T-helper 1 cell treated with Interleukin-12 subunit alpha and Interleukin-12 subunit beta and Interleukin-4 antibody, amounts not matched to agents 30 ng/mL and 1 ng/mL, for 36 hours (primary cell): ENCODE results near the gene TXLNA. TPM values are rescaled to one million over a fixed set of nuclear protein-coding genes. Genes with fewer than 3 reads are reported as not detected.
"Not testable (repeated sequence)": the region's sequence is repeated elsewhere in the genome, so short reads cannot be mapped to it uniquely, and the experiment has no call there.

Source experiments
- intact Hi-C: fragments of 100-400 bp; cut with micrococcal nuclease; formaldehyde crosslinking; loops from one replicate; pipeline ENCODE4 v1.15.1; 2024
- total RNA-seq: library from RNA; stranded (reverse); gene quantifications from 2 replicates; pipeline ENCODE4 v1.2.3, GENCODE V29; 2022

Gene TXLNA
- total RNA-seq = 96.7 and 97.3 TPM in 2 replicates

DNA sequence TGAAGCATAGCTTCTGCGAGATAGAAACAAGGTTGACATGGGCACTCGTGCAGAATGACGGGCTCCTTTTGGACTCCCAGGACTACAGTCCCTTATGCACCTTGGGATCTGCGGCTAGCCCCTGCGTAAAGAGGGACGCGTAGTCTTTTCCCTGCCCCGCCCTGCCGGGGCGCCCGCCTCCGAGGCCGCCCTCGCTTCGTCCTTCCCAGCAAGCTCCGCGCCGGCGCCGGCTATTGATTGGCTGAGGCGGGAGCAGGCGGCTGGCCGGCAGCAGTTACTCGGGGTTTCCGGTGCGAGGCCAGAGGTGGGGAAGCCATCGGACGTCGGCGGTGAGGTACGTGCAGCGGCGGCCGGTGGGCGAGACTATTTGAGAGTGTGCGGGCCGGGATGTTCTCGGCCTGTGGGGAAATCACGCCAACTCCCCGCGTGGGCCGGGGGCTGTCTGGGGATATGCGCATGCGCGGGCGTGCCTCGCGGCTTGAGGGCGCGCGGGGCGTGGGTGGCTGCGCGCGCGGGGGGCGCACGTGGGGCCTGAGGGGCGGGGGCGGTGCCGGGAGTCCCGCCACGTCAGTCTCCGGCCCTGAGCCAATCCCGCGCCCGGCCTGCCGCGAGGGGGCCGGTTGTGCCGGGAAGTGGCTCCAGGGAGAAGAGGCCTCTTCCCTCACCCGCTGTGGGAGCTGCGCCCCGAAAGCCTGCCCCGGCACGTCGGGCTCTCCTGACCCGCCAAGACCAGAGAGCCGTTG is at the start of gene TXLNA:
Gene TXLNA, plus strand, starts transcription at position 233 of the 743 bp plus-strand sequence. CDS start 671 bp downstream, outside the sequence.
- intact Hi-C loops = loop anchor here (1.0 to 10.0 kb wide), 10 partner anchors 21 to 635 kb away; partner anchors contain the start of genes BSDC1, CCDC28B, EIF3I and KHDRBS1

GRCh38 chr1:32133950-32134280 is 45.6 kb upstream of the TXLNA start:
- intact Hi-C loops = not testable (repeated sequence)

- intact Hi-C loops = no loop called here
These were observed 42.4 kb upstream of the TXLNA start for GRCh38 chr1:32137111-32137510.

- intact Hi-C loops = no loop called here
These were observed 40.5 kb upstream of the TXLNA start for GRCh38 chr1:32138965-32139364.

DNA sequence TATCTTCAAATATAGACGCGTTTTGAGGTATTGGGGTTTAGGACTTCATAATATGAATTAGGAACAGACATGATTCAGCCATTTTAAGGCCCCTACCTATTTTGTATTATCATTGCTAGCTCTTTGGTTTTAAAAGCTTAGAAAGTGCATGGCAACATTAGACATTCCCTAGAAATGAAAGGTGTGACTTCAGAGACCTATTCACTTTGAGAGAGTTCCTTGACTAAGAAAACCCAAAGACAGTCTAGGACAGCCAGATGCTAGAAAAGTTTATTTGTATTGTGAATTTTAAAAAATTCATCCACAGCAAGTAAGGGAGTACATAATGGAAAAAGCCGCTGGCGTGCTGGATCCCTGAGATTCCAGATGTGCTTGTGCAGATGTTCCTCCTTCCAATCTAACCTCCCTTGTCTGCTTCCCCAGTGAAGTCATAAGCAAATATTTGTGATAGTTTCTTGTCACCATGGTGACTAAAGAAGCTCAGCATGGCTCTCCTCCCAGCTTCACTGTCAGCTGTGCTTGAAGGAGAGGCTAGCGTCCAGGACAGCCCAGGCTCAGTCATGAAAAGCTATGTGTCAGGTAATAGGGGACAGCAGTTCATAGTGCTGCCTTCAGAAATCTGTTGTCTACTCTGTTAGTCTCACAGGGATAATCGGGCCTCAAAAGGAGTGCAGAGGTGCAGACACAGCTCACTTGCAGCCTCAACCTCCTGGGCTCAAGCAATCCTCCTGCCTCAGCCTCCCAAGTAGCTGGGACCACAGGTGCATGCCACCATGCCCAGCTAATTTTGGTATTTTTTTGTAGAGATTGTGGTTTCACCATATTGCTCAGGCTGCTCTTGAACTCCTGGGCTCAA is 36.8 kb upstream of the TXLNA start:
- intact Hi-C loops = no loop called here

- intact Hi-C loops = not testable (repeated sequence)
These were observed 36.2 kb upstream of the TXLNA start for GRCh38 chr1:32143302-32143695.

DNA sequence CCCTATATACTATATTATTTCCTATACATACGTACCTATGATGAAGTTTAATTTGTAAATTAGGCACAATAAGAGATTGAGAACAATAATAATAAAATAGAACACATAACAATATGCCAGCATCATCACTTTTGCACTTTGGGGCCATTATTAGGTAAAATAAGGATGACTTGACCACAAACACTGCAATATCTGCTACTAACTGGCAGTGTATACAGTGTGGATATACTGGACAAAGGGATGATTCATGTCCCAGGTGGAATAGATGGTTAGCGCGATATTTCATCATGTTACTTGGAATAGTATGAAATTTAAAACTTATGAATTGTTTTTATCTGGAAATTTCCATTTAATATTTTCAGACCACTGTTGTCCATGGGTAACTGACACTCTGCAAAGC is 35.4 kb upstream of the TXLNA start:
- intact Hi-C loops = no loop called here

- intact Hi-C loops = loop anchor here (5.0 kb wide), 1 partner anchor 40 kb away; the partner anchor contains the start of gene KPNA6
These were observed 31.7 kb upstream of the TXLNA start for GRCh38 chr1:32147799-32148198.

DNA sequence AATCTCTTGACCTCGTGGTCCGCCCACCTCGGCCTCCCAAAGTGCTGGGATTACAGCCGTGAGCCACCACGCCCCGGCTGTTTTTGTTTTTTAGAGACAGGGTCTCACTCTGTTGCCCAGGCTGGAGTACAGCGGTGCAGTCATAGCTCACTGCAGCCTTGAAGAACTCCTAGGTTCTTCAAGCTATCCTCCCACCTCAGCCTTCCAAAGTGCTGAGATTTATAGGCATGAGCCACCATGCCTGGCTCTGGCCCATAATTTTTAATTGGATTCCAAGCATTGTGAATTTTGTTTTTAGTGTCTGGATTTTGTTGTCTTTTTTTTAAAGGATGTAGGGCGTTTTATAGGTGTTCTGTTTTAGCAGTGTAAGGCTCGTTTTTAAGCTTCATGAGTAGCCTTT is 28.6 kb upstream of the TXLNA start:
- intact Hi-C loops = no loop called here

DNA sequence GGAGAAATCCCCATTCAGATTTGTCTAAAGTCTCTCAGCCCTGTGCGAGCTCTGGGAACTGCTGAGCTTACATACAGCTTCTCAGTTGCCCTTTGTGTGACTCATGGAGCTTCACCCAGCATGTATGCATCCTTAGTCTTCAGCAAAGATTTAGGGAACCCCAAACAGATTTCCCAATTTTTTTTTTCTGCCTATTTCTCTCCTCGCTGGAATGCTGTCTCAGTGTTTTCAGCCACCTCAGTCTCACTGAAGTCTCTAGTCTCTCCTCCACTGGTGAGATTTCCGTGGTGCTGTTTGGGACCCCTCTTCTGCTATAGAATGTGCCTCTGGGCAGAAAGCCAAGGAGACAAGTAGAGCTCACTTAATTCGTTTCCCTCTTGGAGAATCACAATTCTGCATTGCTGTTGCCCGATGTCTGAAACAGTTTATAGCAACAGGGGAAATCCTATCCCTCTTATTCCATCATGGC is 28.1 kb upstream of the TXLNA start:
- intact Hi-C loops = no loop called here

DNA sequence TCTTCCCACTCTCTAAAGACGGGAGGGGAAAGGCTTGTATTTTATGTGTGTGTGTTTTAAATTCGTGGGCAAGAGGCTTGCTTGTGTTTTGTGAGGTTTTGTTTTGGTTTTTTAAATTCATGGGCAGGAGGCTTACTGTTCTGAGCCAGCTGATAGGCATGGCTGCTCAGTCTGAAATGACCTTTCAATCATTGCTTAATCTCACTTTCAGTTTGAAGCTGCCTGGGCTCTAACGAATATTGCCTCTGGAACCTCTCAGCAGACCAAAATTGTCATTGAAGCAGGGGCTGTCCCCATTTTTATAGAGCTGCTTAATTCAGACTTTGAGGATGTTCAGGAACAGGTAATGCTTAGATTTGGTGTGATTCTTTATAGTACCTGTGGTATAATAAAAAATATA is 20.3 kb upstream of the TXLNA start:
- intact Hi-C loops = no loop called here

- intact Hi-C loops = no loop called here
These were observed 16.1 kb upstream of the TXLNA start for GRCh38 chr1:32163405-32163804.

DNA sequence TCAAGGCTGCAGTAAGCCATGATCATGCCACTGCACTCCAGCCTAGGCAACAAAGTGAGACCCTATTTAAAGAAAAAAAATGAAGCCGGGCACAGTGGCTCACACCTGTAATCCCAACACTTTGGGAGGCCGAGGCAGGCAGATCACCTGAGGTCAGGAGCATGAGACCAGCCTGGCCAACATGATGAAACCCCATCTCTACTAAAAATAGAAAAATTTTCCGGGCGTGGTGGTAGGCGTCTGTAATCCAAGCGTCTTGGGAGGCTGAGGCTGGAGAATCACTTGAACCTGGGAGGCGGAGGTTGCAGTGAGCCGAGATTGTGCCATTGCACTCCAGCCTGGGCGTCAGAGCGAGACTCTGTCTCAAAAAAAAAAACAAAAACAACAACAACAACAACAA is 13.8 kb upstream of the TXLNA start:
- intact Hi-C loops = not testable (repeated sequence)

- intact Hi-C loops = loop anchor here (10.0 kb wide), 1 partner anchor 644 kb away; the partner anchor contains the start of genes S100PBP and YARS1
These were observed 8.5 kb upstream of the TXLNA start for GRCh38 chr1:32170991-32171390.

DNA sequence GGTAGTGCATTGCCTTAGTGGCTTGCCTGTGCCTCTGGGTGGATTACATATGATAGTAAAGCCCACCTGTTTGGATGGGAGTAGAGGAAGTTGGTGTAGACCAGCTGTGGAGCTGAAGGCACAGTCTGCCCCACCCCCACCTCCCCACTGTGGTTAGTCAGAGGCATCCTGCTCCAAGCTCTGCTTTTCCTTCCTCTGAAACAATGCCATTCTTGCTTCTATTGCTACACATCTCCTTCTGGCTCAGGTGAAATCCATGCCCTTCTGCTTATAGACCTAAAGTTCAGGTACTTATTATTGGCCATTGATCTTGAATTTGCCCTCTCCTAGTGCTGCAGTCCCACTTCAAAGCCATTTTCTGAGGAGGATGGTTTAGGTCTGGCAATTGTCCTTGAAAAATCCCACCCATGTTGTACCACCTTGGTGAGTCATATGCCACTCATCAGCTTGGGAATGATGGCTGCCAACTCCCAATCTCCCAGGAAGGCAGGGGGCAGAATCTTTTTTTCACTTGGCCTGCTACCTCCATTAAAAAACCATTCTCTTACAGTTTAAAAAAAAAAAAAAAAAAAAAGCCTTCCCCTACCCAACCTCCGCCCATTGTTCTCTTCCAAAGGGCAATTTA is 6.7 kb upstream of the TXLNA start:
- intact Hi-C loops = loop anchor here (10.0 kb wide), 1 partner anchor 642 kb away; the partner anchor contains the start of genes S100PBP and YARS1

DNA sequence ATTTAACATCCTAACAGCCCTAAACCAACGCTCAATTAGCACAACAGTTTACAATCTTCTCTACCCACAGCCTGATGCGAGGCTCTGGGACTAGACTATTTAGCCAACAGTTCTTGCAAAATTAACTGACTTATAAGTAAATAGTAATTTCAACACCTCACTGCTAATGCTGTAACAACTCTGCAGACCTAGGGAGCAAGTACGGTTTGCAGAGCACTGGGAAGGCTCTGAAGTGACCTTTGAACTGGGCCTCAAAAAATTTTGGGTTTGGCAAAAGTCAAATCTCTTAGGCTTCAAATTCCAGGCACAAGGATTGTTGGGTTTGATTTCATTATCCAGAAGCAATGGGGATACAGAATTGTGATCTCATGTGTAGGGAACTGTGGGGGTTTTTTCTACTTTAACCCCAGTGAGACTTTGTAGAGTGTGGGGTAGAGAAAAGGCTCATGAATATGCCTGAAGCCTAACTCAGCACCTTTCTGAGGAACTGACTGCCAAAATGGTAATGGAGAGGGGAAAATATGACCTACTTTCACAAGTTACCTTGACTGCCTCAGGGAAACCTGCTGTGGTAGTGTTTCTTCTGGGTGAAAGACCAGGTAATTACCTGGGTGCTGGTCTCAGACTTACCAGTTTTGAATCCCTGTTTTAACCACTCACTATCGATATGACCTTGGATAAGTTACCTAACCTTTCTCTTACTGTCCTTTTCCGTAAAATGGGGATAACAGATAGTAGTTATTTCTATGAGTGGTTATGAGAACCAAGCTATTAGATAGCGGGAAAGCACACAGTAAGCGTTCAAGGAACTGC is 889 bp upstream of the TXLNA start:
- intact Hi-C loops = loop anchor here (1.0 to 10.0 kb wide), 8 partner anchors 44 to 636 kb away; partner anchors contain the start of genes BSDC1, EIF3I, KHDRBS1 and KPNA6

DNA sequence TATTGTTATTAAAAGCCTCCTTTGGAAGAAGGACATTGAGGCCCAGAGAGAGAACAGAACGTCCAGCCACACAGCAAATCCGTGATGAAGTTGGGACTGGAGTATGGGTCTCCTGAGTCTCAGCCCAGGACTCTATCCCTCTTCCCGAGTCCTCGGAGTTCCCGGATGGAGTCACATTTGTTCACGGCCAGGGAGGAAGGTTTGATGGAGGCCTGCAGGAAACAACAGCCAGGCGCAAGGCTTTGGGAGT is 357 bp upstream of the TXLNA start:
- intact Hi-C loops = loop anchor here (1.0 to 10.0 kb wide), 8 partner anchors 43 to 636 kb away; partner anchors contain the start of genes BSDC1, EIF3I, KHDRBS1 and KPNA6

DNA sequence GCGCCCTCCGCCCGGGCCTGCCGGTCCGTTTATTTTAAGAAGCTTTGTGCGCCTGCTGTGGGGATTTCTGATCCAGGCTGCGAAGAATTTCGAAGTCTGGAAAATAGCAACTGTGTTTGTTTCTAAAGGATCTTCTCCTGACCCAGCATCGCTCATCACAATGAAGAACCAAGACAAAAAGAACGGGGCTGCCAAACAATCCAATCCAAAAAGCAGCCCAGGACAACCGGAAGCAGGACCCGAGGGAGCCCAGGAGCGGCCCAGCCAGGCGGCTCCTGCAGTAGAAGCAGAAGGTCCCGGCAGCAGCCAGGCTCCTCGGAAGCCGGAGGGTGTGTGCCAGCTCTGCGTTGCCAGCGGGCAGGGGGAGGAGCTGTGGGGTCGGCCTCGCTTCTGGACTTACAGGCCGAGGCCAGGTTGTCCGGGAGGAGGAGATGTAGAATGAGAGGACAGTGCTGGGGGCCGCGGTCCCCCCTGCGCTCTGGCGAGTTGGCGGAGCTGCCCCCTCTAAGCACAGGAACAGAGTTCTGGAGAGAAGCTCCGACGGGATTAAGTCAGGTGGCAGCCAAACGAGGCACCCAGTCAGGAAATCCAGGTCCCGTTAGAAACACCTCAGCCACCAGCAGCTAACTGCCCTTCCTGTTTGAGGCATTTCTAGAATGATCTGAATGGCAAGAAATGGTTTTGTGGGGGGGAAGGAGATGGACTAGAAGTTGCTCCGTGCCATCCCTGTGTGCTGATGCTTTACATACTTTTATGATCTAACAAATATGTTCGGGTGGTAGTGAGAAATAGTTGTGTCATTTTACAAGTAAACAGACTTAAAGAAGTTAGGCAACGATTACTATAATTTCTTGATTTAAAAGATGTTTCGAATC is 948 bp downstream of the TXLNA start:
- intact Hi-C loops = loop anchor here (1.0 kb wide), 2 partner anchors 20 to 70 kb away; partner anchors contain the start of gene CCDC28B

DNA sequence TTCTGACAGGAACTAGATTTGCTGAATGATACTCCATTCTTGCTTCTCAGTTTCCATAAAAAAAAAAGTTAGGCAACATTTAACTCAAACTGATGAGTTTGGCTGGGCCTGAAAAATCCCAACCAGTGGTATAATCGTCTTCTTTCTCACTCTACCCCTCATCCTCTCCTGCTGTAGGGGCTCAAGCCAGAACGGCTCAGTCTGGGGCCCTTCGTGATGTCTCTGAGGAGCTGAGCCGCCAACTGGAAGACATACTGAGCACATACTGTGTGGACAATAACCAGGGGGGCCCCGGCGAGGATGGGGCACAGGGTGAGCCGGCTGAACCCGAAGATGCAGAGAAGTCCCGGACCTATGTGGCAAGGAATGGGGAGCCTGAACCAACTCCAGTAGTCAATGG is 1.6 kb downstream of the TXLNA start:
- intact Hi-C loops = no loop called here

DNA sequence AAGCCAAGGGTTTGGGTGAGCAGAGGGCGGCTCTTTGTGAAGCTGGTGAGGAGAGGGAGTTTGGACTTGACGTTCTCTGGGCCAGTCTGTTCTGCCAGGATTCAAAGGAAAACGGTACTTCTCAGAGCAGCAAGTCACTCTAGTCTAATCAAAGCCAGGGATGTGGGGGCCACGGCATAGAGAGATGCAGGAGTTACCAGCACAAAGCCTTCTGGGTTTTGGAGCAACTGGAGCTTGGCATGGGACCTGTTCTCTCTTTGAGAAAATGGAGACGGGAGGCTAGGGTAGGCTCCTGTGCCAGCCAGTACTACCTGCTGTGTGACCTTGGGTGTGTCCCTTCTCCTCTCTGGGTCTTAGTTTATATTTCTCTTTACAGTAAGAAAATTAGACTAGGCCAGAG is 2.1 kb downstream of the TXLNA start:
- intact Hi-C loops = no loop called here
